HG02588 (cell line): ENCODE data around the gene ONECUT1.
A peak's percentile ranks its signal among the peaks of the same experiment; 100 is the strongest.
"Not testable (repeated sequence)": the region's sequence is repeated elsewhere in the genome, so short reads cannot be mapped to it uniquely, and the experiment has no call there.

ENCODE experiments used
- ATAC-seq: cut with Tn5 transposase; IDR thresholded peaks from one replicate; pipeline ENCODE4 v1.9.1; 2021; ENCODE audit warnings: mild to moderate bottlenecking, moderate library complexity; ENCODE audit not compliant: unreplicated experiment

ONECUT1 gene

GRCh38 chr15:52790169-52790708 lies at the start of gene ONECUT1:
Gene ONECUT1 (minus strand): TSS chr15:52790336. CDS start chr15:52789884, 452 bp downstream.
- peak; percentile 75 for ATAC-seq

GRCh38 chr15:52834379-52834778 lies 44.2 kb upstream of the ONECUT1 start:
- no peak for ATAC-seq

DNA sequence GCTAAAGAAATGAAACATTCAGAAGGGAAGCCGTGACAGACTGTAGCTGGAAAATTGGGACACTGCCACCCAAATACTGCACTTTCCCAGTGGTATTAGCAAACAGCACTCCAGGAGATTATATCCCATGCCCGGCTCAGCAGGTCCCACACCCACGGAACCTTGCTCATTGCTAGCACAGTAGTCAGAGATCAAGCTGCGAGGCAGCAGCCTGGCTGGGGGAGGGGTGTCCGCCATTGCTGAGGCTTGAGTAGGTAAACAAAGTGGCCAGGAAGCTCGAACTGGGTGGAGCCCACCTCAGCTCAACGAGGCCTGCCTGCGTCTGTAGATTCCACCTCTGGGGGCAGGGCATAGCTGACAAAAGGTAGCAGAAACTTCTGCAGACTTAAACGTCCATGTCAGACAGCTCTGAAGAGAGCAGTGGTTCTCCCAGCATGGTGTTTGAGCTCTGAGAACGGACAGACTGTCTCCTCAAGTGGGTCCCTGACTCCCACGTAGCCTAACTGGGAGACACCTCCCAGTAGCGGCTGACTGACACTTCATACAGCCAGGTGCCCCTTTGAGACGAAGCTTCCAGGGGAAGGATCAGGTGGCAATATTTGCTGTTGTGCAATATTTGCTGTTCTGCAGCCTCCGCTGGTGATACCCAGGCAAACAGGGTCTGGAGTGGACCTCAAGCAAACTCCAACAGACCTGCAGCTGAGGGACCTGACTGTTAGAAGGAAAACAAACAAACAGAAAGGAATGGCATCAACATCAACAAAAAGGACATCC lies 34.2 kb upstream of the ONECUT1 start:
- ATAC-seq: not testable (repeated sequence)

DNA sequence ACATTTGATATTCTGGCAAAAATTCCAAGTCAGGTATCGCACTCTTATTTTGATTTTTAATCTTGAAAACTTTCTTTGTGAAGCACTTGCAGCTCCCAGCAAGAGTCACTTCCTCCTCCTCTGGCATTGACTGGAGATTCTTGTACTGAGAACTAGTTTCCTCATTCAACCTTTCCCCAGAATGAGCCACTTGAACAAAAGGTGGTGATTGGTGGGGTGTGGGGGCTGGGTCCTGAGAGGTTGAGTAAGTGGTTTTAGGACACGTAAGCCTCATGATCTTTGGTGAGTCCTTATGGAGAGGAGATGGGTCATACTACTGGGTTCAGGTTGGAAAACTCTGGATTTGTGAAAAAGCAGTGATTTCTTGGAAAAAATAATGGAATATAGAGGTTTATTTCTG lies 32.3 kb upstream of the ONECUT1 start:
- ATAC-seq: no peak

DNA sequence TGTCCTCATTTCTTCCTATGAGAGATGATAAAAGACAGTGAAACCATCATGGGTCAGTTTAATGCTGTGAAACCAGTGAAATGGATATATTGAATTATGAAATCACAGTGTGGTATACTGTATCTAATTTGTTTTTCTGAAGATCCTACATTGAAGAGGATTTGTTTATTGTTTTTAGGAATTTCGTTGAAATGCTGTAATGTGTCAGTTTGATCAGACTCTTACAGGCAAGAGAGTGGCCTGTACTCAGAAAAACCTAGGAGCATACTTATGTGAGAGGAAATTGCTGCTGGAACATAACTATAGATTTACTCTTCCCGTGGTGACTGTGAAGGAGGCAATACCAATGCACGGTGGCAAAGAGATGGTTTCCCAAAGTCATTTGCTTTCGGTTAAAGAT lies 29.1 kb upstream of the ONECUT1 start:
- ATAC-seq: no peak

- not testable (repeated sequence) for ATAC-seq
Measured at GRCh38 chr15:52815899-52816298, 25.8 kb upstream of the ONECUT1 start.

GRCh38 chr15:52808996-52809395 lies 18.9 kb upstream of the ONECUT1 start:
- no peak for ATAC-seq

GRCh38 chr15:52808441-52808840 lies 18.3 kb upstream of the ONECUT1 start:
- ATAC-seq: no peak

- ATAC-seq: no peak
Measured at GRCh38 chr15:52806284-52806655, 16.1 kb upstream of the ONECUT1 start.

- no peak for ATAC-seq
Measured at GRCh38 chr15:52805351-52806283, 15.5 kb upstream of the ONECUT1 start.

DNA sequence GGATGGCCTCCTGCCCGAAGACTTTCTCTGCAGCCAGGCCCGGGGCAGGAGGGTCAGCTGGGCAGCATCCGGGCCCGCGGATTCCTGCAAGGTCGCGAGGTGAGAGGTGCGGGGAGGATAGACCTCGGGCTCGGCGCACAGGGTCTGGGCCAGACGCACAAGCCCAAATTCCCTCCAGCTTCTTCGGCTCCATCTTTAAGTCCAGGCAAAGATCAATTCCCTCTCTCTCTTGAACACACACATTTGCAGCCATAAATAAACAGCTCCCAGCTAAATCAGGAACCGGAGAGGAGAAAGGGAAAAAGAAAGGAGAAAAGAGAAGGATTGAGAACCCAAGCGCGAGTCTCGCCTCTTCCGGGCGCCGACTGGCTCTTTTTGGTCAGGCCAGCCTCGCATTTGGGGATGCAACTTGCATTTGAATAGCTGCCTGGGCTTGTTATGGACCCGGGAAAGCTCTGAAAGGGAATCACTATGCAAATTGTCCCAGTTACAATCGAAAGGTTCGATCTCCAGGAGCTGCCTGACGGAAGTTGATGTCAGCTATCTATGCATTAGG lies 14.5 kb upstream of the ONECUT1 start:
- ATAC-seq: no peak

- no peak for ATAC-seq
Measured at GRCh38 chr15:52803467-52804306, 13.6 kb upstream of the ONECUT1 start.

- no peak for ATAC-seq
Measured at GRCh38 chr15:52803108-52803466, 13.0 kb upstream of the ONECUT1 start.

- no peak for ATAC-seq
Measured at GRCh38 chr15:52802110-52802509, 12.0 kb upstream of the ONECUT1 start.

- ATAC-seq: no peak
Measured at GRCh38 chr15:52801748-52802085, 11.6 kb upstream of the ONECUT1 start.

GRCh38 chr15:52800828-52801747 lies 11.0 kb upstream of the ONECUT1 start:
- ATAC-seq: no peak

DNA sequence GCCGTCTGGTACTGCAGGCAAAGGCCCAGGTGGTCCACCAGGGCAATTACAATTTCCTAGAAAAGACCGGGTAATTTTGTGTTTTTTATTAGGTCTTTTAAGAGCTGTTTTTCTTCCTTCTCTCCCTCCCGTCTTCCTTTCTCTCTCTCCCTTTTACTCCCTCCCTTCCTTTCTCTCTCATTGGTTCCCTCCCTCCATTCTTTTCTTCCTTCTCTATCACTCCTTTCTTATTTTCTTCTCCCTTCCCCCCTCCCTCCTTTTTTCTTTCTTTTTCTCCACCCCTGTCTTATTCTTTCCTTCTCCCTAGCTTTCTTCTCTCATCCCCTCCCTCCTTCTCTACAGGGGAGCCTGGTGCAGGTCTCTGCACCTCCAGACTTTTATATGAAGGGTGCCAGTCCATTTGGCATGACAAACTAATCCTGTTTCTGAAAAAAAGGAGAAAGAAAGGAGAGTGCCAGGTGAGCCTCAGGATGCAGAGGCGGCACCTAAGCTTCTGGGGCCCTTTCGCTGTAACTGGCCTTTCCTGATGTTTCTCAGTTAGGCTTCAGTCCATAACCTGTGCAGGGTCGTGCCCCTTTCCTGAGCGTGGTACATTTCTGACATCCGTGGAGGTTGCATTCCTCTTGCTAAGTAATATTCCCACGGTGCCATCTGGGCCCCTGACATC lies 9.1 kb upstream of the ONECUT1 start:
- ATAC-seq: no peak

- ATAC-seq: no peak
Measured at GRCh38 chr15:52798529-52799101, 8.5 kb upstream of the ONECUT1 start.
